HG03442 (cell line): Measurements from ENCODE around the gene ESR1.
"Not testable (repeated sequence)": the region's sequence is repeated elsewhere in the genome, so short reads cannot be mapped to it uniquely, and the experiment has no call there.

Experiments
- ATAC-seq: cut with Tn5 transposase; IDR thresholded peaks from one replicate; pipeline ENCODE4 v1.9.1; 2021; ENCODE audit warnings: mild to moderate bottlenecking, moderate library complexity; ENCODE audit not compliant: unreplicated experiment

Gene ESR1

DNA sequence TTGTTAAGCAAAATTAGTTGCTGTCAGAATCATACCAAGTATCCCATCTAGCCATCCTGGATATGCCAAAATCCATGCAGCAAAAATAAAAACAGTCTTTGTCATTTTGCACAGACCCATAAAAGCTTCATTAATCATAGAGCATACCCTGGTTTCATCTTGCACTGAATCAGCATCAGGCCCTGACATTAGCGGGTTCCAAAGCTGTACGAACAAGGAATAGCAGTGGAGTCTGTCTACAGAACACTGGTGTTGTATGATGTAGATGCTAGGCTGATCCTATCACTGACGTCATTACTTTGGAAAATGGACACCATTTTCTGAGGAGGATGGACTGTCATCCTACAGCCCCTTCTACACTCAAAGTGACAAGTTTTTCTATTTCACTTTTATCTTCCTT lies 315.6 kb downstream of the ESR1 start:
- ATAC-seq: no peak

DNA sequence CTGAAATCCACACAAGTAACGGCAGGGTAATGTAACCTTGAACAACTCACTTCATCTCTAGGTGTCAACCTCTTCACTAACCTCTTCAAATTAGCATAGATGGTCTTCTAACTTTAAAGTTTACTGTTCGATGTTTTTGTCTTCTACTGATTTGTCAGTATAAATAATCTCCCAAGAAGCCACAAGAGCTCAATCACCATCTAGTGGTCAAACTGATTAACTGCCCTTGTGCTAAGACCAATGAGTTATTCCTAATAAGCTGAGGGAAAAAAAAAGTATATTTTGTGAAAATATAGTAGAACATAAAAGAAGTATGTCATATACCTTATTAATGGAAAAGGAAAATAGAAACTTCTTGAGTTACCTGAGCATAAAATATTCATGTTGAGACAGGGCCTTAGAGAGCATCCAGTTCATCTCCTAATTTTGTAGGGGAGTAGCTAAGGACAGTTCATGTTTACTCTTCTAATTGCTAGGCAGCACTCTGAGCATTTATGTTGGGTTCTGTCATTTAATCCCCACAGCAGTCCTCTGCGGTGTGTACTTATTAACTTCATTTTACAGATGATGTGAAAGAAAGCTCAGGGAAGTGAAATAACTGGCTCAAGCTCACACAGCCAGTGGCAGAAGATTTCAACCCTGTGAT lies 317.1 kb downstream of the ESR1 start:
- peak; percentile 75 for ATAC-seq

DNA sequence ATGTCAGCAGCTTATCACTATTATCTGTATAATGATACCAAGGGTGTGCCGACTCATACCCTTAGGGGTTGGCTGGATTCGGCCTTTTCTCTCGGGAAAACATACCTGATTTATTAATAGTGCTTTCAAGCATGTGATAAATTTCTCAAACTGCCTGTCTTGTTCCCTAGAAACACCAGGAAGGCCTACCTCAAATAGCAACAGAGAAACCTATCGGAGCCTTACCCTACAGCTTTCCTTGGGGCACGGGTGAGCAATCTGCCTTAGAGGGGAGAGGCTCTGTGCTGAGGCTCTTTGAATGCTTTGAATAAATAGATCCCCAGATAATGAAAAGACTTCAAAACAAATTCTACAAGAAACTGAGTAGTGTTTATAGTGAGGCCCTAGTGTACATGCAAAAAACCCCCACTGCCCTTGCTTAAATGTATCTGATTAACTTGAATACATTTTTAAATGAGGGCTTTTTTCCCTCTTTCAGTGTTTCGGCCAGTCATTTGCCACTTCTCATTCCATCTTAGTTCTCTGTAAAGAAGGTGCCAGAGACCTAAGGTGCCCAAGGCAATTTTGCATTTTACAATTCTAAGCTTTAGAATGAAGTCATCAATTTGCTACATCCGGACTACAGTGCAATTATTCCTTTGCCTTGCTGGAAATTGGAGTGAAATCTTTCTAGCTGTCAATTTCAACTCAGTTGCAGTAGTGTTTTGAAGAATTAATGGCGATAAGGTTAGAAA lies 320.1 kb downstream of the ESR1 start:
- ATAC-seq: no peak

DNA sequence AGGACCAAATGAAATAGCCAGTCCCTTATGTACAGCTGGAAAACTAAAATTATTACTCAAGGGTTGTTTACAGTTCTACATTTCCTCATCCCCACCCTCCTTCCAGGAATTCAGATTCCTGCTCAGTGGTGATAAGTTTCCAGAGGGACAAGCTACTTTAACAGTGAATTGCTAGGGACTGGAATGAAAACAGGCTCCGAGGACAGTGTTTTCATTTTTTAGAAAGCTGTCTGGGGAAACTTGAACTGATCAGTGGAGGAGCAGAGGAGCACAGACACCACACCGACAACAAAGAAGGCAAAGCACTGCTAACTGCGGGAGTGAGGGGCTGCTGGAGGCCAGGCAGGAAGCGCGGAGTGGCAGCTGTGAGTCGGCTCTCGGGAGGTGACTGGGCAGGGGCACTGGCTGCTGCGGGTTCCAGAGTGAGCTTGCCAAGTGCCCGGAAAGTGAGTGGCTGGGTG lies 322.2 kb downstream of the ESR1 start:
- ATAC-seq: no peak

DNA sequence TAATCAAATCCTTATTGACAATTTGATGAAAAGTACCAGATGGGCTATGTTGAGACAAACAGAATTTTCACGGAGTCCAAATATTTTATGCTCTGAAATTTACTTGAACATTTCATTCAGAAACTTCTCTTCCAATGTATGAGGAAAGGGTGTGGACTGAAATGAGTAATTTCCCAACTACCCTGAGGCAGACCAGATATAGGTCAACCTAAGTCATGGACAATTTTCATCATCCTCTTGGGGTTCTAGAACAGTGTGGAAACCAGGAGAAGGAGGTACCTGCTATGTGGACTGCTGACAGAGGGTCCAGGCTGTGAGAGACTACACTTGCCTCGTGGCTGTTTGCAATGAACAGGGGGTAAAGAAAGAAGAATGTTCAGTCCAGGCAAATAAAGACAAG lies 323.0 kb downstream of the ESR1 start:
- ATAC-seq: no peak

DNA sequence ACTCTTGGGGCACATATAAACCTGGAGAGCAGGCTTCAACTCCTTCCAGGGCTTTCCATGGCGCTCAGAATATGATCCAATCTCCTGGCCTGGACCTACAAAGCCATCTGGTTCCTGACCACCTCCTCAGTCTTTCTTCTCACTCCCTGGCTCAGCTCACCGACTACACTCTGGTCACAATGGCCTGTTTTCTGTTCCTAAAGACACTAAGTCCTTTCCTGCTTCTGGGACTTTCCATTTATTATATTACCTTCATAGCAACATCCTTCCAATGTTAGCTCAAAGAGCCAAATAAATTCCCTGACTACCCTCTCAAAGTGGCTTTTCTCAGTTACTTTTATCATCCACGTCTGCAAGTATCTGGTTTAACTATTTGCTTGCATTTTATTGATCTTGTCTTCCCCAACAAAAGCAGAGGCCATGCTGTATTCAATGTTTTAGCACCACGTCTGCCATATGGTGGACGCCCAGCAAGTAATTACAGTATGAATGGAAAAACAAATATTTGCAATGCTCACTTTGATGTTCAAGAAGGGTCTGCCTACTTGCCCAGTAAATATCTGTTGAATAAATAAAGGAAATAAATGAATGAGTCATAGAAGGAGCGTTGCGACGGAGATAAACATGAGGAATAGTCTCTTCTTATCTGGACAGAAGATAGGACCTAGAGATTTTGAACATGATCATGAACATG lies 328.4 kb downstream of the ESR1 start:
- ATAC-seq: no peak

DNA sequence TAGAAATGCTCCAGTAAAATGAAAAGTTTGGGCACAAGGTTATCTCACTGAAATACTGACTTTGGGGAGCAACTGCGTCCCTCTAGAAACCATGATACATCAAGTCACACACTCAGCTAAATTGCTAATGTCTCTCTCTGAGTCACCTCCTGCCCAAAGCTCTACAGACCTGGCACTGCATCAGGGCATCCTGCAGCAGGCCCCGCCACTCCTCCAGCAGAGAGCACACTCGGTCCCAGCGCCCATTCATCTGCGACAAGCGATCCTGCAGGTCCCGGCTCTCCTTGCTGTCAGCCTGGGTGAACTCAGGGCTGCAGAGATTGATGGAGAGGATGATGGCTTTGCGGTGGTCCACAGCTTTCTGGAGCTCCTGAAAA lies 329.0 kb downstream of the ESR1 start:
- ATAC-seq: no peak

DNA sequence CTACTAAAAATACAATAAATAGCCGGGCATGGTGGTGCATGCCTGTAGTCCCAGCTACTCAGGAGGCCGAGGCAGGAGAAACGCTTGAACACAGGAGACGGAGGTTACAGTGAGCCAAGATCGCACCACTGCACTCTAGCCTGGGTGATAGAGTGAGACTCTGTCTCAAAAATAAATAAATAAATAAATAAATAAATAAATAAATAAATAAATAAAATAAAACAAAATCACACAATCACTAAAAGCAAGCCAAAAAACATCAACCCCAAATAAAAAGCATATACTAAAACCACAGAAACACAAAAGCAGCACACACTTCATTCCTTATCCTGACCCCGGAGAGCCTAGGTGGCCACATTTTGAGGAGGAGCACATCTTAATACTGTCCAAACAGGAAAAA lies 330.9 kb downstream of the ESR1 start:
- not testable (repeated sequence) for ATAC-seq

DNA sequence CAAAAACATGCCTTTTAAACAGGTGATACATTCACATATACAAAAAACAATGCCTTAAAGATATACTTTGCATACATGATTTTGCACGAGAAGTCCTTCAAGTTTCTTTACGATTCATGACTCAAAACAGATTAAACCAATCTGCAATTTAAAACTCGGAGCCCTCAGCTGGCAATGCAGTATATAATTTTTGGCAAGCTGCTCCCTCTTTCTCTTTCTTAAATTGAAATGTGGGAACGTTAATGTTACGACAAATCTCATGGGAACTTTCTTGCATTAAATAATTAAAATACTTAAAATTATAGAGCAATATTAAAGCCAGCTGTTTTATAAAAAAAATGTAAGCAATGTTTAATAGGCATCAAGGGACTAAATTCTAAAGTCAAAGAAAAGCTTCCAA lies 334.6 kb downstream of the ESR1 start:
- ATAC-seq: no peak

DNA sequence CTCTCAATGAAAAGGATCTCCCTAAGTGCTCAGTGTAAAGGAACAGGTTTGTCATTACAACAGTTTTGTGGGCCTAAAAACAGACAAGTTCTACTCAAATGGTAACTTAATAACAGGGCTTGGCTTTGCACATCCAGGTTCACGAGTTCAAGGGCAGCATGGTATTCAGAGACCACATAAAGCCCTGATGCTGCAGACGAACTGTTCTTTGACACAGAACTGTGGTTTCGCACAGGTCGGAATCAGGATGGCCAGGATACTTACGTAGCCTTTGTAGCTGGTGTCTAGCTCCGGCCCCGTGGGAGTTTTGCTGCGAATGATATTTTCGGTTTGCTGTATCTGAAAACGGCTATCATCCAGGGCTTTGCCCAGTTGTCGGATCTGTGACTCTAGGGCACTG lies 335.9 kb downstream of the ESR1 start:
- ATAC-seq: no peak

DNA sequence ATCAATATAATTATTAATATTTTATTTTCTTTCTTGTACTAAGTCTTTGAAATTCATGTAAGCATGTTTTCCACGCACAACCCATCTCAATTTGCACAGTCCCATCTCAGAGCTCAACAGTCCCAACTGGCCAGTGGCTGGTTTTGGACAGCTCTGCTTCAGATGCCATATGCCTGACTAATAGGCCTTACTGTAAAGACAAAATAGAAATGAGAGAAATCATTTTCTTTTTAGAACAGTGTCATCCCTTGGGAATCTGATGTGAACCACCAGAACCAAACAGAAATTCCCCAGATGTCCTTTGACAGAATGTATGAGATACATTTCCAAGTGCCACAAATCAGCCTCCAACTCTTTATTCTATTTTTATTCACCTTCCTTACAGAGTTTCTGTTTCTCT lies 338.9 kb downstream of the ESR1 start:
- ATAC-seq: no peak

DNA sequence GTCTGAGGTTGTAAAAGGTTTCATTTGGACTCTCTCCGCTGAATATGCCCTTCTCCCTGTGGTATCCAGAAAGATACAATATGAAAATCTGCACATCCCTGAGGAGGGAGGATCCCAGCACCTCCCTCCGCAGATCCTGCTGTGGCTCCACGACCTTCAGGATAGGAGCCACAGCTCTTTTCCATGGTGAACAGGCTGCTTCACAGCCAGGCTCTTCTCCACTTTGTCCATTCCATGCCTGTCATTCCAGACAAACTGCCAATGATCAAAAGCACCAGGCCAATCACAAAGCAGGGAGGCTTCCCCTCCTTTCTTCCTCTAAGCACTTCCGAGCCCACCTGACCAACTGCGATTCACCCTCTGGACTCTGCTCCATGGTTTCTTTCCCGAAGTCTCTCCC lies 339.8 kb downstream of the ESR1 start:
- ATAC-seq: no peak

DNA sequence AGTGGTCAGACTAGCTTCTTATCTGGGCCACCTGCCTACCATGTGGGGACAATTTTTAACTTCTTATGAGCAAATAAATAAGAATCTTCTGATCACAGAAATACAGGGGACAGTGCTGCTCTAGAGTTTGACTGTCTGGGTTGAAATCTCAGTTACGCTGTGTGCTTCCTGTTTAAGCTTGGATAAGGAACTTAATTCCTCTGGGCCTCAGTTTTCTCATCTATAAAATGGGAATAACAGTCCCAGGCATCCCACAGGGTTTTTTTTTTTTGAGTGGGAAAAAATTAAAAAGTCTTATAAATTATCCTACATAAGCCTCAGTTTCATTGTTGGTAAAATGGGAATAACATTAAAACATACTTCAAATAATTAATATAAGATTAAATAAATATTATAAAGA lies 340.9 kb downstream of the ESR1 start:
- ATAC-seq: no peak

DNA sequence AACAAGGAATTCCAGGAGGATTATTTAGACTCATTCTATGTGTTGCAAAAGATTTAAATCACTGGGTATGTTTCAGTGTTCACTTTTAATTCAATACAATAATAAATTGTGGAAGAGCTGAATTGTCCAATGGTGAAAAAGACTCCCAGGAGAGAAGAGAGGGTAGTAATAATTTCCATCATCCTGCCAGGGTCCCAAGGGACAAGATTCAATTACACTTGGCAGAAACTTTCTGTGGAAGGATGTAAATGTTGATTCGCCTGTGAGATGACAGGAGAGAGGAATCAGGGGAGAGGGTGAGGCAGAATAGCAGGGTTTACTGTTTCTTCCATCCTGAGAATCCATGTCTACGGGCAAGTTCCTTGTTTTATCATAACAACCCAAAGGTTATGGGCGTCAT lies 342.7 kb downstream of the ESR1 start:
- ATAC-seq: no peak

DNA sequence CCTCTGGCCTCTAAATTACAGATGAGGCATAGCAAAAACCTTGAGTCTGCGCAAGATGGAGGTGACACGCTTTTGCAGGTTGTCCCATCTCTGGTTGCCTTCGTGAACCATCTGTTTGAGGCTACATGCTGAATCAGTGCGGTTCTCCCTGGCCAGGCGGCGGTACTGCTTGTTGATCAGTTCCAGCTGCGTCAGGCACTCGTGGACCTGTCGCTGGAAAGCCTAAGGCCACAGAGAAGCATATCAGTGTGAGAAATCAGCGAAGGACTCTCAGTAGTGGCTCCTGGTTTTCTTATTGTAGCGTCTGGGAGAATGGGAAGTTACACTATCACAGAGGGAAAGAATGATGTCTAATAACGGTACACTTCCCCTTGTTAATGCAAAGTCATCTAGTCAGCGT lies 344.4 kb downstream of the ESR1 start:
- no peak for ATAC-seq

DNA sequence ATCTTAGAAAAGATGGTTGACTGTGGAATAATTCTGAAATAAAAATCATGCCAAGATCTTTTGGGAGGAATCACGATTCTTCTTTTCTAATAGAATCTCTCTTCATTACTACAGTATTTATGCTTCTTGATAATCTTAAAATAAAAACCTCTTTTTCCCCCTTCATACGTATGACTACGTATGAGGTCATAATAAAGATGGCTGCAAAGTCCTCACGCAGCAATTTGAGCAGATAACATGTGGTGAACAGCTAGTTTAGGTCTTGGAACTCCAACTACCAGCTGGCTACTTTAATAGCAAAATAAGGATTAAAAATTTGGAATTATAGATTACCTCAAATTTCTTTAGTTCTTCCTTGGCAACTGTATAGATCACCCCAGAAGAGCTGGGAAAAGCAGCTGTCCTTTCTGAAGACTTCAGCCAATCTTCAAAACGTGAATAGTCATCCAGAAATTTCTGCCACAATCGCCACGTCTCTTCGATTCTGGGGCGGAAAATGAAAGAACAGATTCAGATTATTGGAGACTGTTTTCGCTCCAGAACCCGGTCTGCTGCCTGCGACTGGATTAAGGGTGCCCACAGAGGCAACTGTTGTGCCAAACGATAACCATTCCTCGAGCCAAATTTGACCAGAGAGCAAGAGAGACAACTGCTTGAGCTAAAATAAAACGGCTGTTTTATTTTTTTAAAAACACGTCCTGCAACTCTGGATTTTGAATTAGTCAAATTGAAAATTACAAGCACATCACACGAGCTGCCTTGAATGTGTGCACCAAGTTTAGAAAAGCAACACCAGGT lies 347.3 kb downstream of the ESR1 start:
- no peak for ATAC-seq

DNA sequence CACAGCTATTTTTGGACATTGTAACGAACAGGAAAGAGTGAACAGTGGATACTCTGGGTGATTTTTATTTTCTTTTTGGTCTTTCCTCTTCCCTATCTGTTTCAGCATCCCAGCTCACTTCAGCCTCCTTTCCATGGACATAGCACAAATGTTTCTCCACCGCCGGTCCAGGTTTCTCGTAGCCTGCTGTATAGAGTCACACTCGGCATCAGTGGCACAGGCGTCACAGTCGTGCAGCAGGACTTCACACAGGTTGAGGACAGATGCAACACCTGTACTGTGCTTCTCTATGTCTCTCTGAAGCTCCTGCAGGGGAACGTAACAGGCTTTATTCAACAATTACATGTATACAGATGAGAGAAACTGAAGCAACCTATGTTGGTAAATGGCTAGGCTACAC lies 348.3 kb downstream of the ESR1 start:
- no peak for ATAC-seq

DNA sequence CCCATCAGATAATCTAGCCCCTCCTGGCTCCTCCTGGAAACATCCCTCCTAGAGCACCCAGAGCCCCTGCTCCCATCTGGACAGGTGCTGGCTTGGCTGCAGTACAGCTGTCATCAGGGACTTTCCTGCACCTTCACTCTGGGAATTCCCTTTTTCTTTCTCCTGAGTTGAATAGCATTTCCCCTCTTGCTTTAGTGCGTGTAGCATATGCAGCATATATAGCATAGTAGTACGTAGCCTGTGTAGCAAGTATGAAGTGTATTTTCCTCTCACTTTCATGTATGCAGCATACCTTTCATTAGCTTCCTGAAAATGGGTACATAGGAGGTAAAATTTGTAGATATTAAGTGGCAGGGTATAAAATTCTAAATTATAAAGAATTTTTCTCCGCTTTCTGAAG lies 352.9 kb downstream of the ESR1 start:
- peak; percentile 97 for ATAC-seq

DNA sequence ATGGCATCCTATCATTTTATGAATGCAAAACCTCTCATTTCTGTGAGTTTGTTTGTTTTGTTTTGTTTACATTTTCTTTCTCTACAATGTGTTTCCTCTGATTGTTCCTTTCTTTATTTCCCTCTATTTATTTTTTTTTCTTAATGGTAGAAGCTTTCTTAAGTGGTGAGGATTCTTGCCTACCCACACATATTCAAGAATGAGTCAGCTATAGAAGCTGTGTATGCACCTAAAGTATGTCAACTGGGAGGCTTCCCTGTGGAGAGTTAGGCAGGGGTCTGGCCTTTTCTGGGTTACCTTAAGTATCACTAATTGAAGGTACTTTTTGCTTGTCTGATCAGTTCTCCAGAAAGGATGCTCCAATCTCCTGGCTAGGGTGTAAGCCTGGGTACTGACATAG lies 354.0 kb downstream of the ESR1 start:
- peak; percentile 67 for ATAC-seq

DNA sequence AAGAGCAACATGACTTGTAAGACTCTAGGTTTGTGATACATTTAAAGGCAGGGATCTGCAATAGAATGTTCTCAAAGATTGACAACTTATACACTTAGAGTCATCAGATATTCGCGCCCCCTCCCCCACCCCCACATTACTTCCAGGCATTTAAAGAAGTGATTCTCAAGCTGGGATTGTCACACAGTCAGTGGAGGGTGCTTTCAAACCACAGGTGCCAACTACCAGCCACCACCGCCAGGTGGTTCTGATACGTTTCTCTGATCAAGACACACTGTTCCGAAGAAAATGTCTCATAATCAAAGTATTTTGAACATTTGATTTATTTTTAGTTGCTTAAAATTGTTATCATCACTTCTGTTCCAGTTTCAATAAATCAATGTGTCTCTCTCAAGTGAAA lies 357.5 kb downstream of the ESR1 start:
- ATAC-seq: no peak

DNA sequence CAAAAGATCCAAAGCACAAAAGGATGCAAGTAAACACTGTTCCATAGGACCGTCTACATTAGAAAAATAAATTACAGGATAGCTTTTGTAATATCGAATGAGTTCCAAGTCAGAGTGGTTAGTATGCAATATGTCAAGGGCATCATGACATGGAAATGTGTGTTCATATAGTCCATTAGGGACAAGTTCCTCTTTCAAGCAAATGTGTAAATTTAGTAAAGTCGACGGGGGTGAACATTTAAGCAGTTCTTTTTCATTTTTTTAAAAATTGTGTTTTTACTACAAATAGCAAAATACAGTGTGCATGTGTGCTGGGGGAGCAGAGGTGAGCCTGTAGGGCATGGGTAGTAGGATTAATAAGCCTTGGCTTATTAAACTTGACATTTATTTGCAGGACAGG lies 359.0 kb downstream of the ESR1 start:
- ATAC-seq: no peak
